ENCODE data around the gene SLC16A11. TPM values are rescaled to one million over a fixed set of nuclear protein-coding genes. Genes with fewer than 3 reads are reported as not detected.
A peak's percentile ranks its signal among the peaks of the same experiment; 100 is the strongest.
"Not testable (repeated sequence)": the region's sequence is repeated elsewhere in the genome, so short reads cannot be mapped to it uniquely, and the experiment has no call there.

SLC16A11 gene
- total RNA-seq, 5 donors from 2014 or later (not counting 1 experiment from before 2014, with no cell fraction given) = 1.4 to 2.2 (median 1.8) TPM

DNA sequence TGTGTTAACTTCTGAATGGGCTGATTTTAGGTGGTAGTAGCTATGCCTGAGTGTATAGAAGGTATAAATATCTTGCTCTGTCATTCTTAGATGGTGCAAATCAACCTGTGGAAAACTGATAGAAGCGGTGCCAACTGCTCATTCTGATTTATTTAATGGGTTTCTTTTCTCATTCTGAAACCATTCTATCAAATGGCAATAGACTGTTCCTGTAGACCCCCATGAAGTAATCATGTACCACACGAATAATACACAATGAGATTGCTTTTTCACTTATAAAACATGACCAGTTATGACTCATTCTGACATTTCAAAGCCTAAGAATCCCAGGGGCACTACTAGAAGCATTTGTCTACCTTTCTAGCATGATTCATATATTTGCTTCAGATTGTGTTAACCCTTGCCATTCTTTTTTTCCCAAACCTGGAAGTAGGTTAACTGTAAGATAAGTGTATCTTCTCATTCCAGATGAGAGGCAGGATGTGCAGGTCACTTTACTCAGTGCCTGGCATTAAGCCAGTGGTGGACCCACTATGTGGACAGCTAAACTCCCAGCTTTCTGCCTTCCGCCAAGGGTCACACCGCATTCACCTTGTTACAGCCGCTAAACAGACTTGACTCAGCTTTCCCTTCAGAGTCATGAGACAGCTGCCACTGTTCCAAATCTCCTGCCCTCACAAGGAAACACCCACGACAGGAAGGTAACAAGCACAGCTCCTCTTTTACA, 16.4 kb upstream of the SLC16A11 start:
- ATAC-seq (replicated peaks in 1 of 4) = peak in 1 of 4 experiments; percentile 43
- Mint-ChIP-seq H3K27ac (no peak overlapping the region), H3K4me1 (peaks cover 5 to 6% (median 5%) of the 10 kb centered on the region in 3 donors)

DNA sequence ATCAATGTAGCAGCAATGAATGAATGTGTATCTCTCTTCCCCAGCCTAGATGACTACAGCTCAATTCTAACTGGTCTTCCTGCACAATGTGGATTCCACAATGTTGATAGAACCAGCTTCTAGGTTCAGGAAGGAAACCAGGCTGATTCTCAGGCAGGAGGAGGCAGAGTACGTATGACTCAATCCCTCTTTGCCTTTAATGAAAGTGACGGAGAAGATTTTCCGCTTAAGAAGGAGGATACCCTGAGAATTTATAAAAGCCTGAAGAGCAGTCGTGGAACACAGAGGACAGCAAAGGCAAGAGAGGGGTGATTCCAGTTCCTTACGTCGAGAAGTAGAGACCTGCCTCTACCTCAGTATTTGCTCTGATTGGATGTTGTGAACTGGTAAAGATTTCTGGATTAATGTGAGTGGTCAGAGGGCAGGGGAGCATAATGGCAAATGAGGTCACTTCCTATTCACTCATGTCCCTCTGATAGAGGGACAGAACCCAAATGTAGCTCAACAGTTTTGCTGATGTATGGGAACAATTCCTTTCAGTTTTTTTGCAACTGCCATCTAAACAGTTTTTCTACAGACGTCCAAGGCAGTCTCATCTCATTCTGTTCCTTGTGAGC, 15.0 kb upstream of the SLC16A11 start:
- POLR2A ChIA-PET = no interaction called here
- peaks cover 0 to 8% of the 10 kb centered on the region in 2 experiments for H3K27me3 ChIP-seq (replicated peaks in 1 of 2; ENCODE audit: control insufficient read depth in 2 of 2, extremely low read depth in 1 of 2, insufficient read depth in 2 of 2, low read length in 1 of 2)
- H3K4me1 ChIP-seq (ENCODE audit: control insufficient read depth in 1 of 2, extremely low read depth in 1 of 2, insufficient read depth in 2 of 2, low read length in 2 of 2) = no peaks in the 10 kb centered on the region
- H3K27ac Mint-ChIP-seq = no peak overlapping the region
- peaks cover 13 to 14% of the 10 kb centered on the region in 2 donors for H3K27me3 Mint-ChIP-seq
- CTCF ChIA-PET = interaction anchor here in 1 of 2 donors (0.6 kb wide), 3 partner anchors 11 to 46 kb away, joined by 3 to 5 read pairs (median 3); no protein-coding TSS in a partner anchor
- ATAC-seq (replicated peaks in 1 of 4) (no peak), DNase-seq (no peak)
- H3K36me3 Mint-ChIP-seq = no peaks in the 10 kb centered on the region
- H3K9me3 ChIP-seq = no peaks in the 10 kb centered on the region
- peaks cover 5 to 6% (median 5%) of the 10 kb centered on the region in 3 donors for H3K4me1 Mint-ChIP-seq
- no peak overlapping the region for H3K4me3 Mint-ChIP-seq
- no peak overlapping the region for H3K27ac ChIP-seq (ENCODE audit: low read length)
- WGBS (ENCODE audit: insufficient coverage) = 70% methylated on average over 7 of the region's 7 CpGs
- H3K4me3 ChIP-seq (ENCODE audit: control insufficient read depth in 1 of 2, extremely low read depth in 1 of 2, low read length in 1 of 2) = no peak overlapping the region
- H3K36me3 ChIP-seq (ENCODE audit: control insufficient read depth in 2 of 2, extremely low read depth in 1 of 2, insufficient read depth in 1 of 2, low read length in 1 of 2) = no peaks in the 10 kb centered on the region
- H3K9me3 Mint-ChIP-seq = no peaks in the 10 kb centered on the region

More for the DNA sequence above, 16.4 kb upstream of the SLC16A11 start:
- POLR2A ChIA-PET = no interaction called here
- Histone ChIP-seq H3K4me1 (ENCODE audit: control insufficient read depth in 1 of 2, extremely low read depth in 1 of 2, insufficient read depth in 2 of 2, low read length in 2 of 2) (no peaks in the 10 kb centered on the region), H3K4me3 (ENCODE audit: control insufficient read depth in 1 of 2, extremely low read depth in 1 of 2, low read length in 1 of 2) (no peak overlapping the region), H3K27me3 (replicated peaks in 1 of 2; ENCODE audit: control insufficient read depth in 2 of 2, extremely low read depth in 1 of 2, insufficient read depth in 2 of 2, low read length in 1 of 2) (peaks cover 0 to 12% of the 10 kb centered on the region in 2 experiments), H3K27ac (ENCODE audit: low read length) (no peak overlapping the region), H3K9me3 (no peaks in the 10 kb centered on the region), H3K36me3 (ENCODE audit: control insufficient read depth in 2 of 2, extremely low read depth in 1 of 2, insufficient read depth in 1 of 2, low read length in 1 of 2) (no peaks in the 10 kb centered on the region)
- Mint-ChIP-seq H3K36me3 (no peaks in the 10 kb centered on the region), H3K27me3 (peaks cover 15 to 17% of the 10 kb centered on the region in 2 donors), H3K4me3 (no peak overlapping the region), H3K9me3 (no peaks in the 10 kb centered on the region)
- CTCF ChIA-PET = interaction anchor here in 1 of 2 donors (0.5 to 0.8 kb wide), 2 partner anchors 21 to 73 kb away, joined by 3 to 4 read pairs; no protein-coding TSS in a partner anchor
- WGBS (ENCODE audit: insufficient coverage) = 43% methylated on average over 2 of the region's 6 CpGs
- DNase-seq = no peak

DNA sequence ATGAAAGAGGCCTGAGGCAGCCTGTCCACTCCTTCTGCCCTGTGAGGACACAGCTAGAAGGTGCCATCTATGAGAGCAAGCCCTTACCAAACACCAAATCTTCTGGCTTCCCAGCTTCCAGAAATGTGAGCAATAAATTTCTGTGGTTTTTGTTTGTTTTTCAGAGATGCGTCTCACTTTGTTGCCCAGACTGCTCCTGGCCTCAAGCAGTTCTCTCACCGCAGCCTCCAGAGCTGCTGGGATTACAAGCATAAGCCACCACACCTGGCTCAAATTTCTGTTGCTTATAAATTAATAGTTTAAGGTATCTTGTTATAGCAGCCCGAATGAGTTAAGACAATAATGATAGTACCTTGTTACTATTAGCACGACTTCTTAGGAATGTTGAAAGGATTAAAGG, 12.5 kb upstream of the SLC16A11 start:
- no peaks in the 10 kb centered on the region for H3K9me3 ChIP-seq
- H3K27me3 Mint-ChIP-seq = peaks cover 0 to 3% of the 10 kb centered on the region in 2 donors
- H3K4me3 ChIP-seq (ENCODE audit: control insufficient read depth in 1 of 2, extremely low read depth in 1 of 2, low read length in 1 of 2) = no peak overlapping the region
- WGBS (ENCODE audit: insufficient coverage) = no CpG with 5 or more reads among the region's 4 CpGs
- H3K27ac Mint-ChIP-seq = no peak overlapping the region
- H3K36me3 ChIP-seq (ENCODE audit: control insufficient read depth in 2 of 2, extremely low read depth in 1 of 2, insufficient read depth in 1 of 2, low read length in 1 of 2) = no peaks in the 10 kb centered on the region
- no peaks in the 10 kb centered on the region for H3K36me3 Mint-ChIP-seq
- peaks cover 0 to 4% of the 10 kb centered on the region in 2 experiments for H3K4me1 ChIP-seq (ENCODE audit: control insufficient read depth in 1 of 2, extremely low read depth in 1 of 2, insufficient read depth in 2 of 2, low read length in 2 of 2)
- ATAC-seq (replicated peaks in 1 of 4) = no peak
- ChIA-PET CTCF (interaction anchor here in 1 of 2 donors (0.7 kb wide), 1 partner anchor 69 kb away, joined by 5 read pairs; no protein-coding TSS in a partner anchor), POLR2A (no interaction called here)
- H3K27ac ChIP-seq (ENCODE audit: low read length) = no peak overlapping the region
- DNase-seq = no peak
- H3K27me3 ChIP-seq (replicated peaks in 1 of 2; ENCODE audit: control insufficient read depth in 2 of 2, extremely low read depth in 1 of 2, insufficient read depth in 2 of 2, low read length in 1 of 2) = peaks cover 0 to 9% of the 10 kb centered on the region in 2 experiments
- no peak overlapping the region for H3K4me3 Mint-ChIP-seq
- no peaks in the 10 kb centered on the region for H3K9me3 Mint-ChIP-seq
- peaks cover 7 to 12% (median 10%) of the 10 kb centered on the region in 3 donors for H3K4me1 Mint-ChIP-seq

DNA sequence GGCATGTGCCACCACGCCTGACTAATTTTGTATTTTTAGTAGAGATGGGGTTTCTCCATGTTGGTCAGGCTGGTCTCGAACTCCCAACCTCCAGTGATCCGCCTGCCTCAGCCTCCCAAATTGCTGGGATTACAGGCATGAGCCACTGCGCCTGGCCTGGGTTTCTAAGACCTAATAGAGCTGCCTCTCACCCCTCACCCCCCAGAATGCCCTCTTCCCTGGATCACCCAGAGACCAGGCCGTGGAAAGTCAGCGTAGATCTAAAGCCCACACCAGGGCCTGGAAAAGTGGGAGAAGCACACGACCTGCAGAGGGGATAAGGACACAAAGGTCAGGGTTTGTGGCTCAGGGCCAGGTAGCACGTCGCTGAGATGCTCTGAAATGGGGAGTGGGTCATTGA, 6.7 kb upstream of the SLC16A11 start:
- H3K27me3 ChIP-seq (replicated peaks in 1 of 2; ENCODE audit: control insufficient read depth in 2 of 2, extremely low read depth in 1 of 2, insufficient read depth in 2 of 2, low read length in 1 of 2); H3K4me3 ChIP-seq (ENCODE audit: control insufficient read depth in 1 of 2, extremely low read depth in 1 of 2, low read length in 1 of 2); H3K9me3 ChIP-seq; H3K36me3 ChIP-seq (ENCODE audit: control insufficient read depth in 2 of 2, extremely low read depth in 1 of 2, insufficient read depth in 1 of 2, low read length in 1 of 2); H3K4me3 Mint-ChIP-seq; ATAC-seq (replicated peaks in 1 of 4); DNase-seq; H3K9me3 Mint-ChIP-seq; H3K36me3 Mint-ChIP-seq; POLR2A ChIA-PET; H3K27ac Mint-ChIP-seq; H3K27me3 Mint-ChIP-seq; H3K27ac ChIP-seq (ENCODE audit: low read length): not testable (repeated sequence)
- peaks cover 12 to 21% of the 10 kb centered on the region in 2 experiments for H3K4me1 ChIP-seq (ENCODE audit: control insufficient read depth in 1 of 2, extremely low read depth in 1 of 2, insufficient read depth in 2 of 2, low read length in 2 of 2)
- H3K4me1 Mint-ChIP-seq = peaks cover 21 to 29% (median 27%) of the 10 kb centered on the region in 3 donors
- CTCF ChIA-PET = interaction anchor here (1.1 to 2.8 kb wide), 2 partner anchors 83 to 86 kb away, joined by 3 to 12 read pairs; no protein-coding TSS in a partner anchor
- WGBS (ENCODE audit: insufficient coverage) = 82% methylated on average over 8 of the region's 9 CpGs

DNA sequence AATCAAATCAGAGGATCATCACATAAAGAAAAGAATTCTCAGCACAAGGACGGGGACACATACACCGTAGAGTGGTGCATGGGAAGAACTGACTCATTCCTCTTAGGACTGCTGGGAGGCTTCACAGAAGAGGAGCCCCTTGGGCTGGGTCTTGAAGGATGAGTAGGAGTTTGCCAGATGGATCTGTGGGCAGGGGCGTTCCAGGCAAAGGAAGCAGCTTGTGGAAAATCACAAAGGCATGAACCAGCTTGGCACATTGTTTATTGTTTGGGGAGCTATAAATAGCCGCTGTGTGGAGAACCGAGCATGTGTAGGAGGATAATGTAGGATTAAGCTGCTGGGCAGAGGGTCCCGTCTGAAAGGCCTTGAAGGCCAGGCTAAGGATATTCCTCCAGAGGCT, 5.1 kb upstream of the SLC16A11 start:
- Histone ChIP-seq H3K9me3 (no peaks in the 10 kb centered on the region), H3K27me3 (replicated peaks in 1 of 2; ENCODE audit: control insufficient read depth in 2 of 2, extremely low read depth in 1 of 2, insufficient read depth in 2 of 2, low read length in 1 of 2) (peaks cover 0 to 9% of the 10 kb centered on the region in 2 experiments), H3K27ac (ENCODE audit: low read length) (no peak overlapping the region), H3K36me3 (ENCODE audit: control insufficient read depth in 2 of 2, extremely low read depth in 1 of 2, insufficient read depth in 1 of 2, low read length in 1 of 2) (no peaks in the 10 kb centered on the region), H3K4me3 (ENCODE audit: control insufficient read depth in 1 of 2, extremely low read depth in 1 of 2, low read length in 1 of 2) (no peak overlapping the region), H3K4me1 (ENCODE audit: control insufficient read depth in 1 of 2, extremely low read depth in 1 of 2, insufficient read depth in 2 of 2, low read length in 2 of 2) (peaks cover 12 to 25% of the 10 kb centered on the region in 2 experiments)
- 100% methylated on average over 1 of the region's 6 CpGs for WGBS (ENCODE audit: insufficient coverage)
- no peaks in the 10 kb centered on the region for H3K36me3 Mint-ChIP-seq
- ChIA-PET CTCF (interaction anchor here in 1 of 2 donors (0.9 kb wide), 1 partner anchor 84 kb away, joined by 3 read pairs; no protein-coding TSS in a partner anchor), POLR2A (no interaction called here)
- peaks cover 23 to 31% (median 30%) of the 10 kb centered on the region in 3 donors for H3K4me1 Mint-ChIP-seq
- DNase-seq (no peak), ATAC-seq (replicated peaks in 1 of 4) (no peak)
- H3K27me3 Mint-ChIP-seq = no peaks in the 10 kb centered on the region
- H3K27ac Mint-ChIP-seq = peak overlapping the region in 1 of 2 donors; percentile 13
- H3K4me3 Mint-ChIP-seq = no peak overlapping the region
- H3K9me3 Mint-ChIP-seq = no peaks in the 10 kb centered on the region

DNA sequence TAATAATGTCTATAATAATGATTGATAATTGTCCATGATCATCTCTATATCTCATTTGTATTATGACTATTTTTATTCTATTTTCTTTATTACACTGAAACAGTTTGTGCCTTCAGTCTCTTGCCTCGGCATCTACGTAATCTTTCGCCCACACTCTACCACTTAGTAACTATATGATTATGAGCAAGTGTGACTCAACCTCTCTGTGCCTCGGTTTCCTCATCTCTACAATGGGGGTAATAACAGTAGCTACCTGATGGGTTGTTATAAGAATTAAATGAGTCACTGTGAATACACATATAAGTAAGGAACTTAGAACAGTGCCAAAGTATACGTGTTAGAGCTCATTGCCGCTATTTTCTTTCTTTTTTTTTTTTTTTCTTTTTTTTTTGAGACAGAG, 3.7 kb upstream of the SLC16A11 start:
- no peaks in the 10 kb centered on the region for H3K9me3 Mint-ChIP-seq
- H3K4me1 Mint-ChIP-seq = peaks cover 25 to 35% (median 31%) of the 10 kb centered on the region in 3 donors
- H3K27me3 ChIP-seq (replicated peaks in 1 of 2; ENCODE audit: control insufficient read depth in 2 of 2, extremely low read depth in 1 of 2, insufficient read depth in 2 of 2, low read length in 1 of 2) = peaks cover 0 to 23% of the 10 kb centered on the region in 2 experiments
- ATAC-seq (replicated peaks in 1 of 4) = no peak
- peak overlapping the region; percentile 69 for H3K27ac ChIP-seq (ENCODE audit: low read length)
- no CpG with 5 or more reads among the region's 6 CpGs for WGBS (ENCODE audit: insufficient coverage)
- ChIA-PET POLR2A (interaction anchor here (0.6 kb wide), 2 partner anchors 91 to 580 kb away, joined by 4 read pairs; no protein-coding TSS in a partner anchor), CTCF (interaction anchor here (0.5 to 3.0 kb wide), 8 partner anchors 11 to 264 kb away, joined by 3 to 42 read pairs (median 5); no protein-coding TSS in a partner anchor)
- H3K36me3 Mint-ChIP-seq = no peaks in the 10 kb centered on the region
- DNase-seq = no peak
- H3K27me3 Mint-ChIP-seq = no peaks in the 10 kb centered on the region
- peak overlapping the region in 1 of 2 donors; percentile 48 for H3K4me3 ChIP-seq (ENCODE audit: control insufficient read depth in 1 of 2, extremely low read depth in 1 of 2, low read length in 1 of 2)
- H3K36me3 ChIP-seq (ENCODE audit: control insufficient read depth in 2 of 2, extremely low read depth in 1 of 2, insufficient read depth in 1 of 2, low read length in 1 of 2) = no peaks in the 10 kb centered on the region
- H3K27ac Mint-ChIP-seq = peak overlapping the region in 1 of 2 donors; percentile 39
- H3K9me3 ChIP-seq = no peaks in the 10 kb centered on the region
- H3K4me3 Mint-ChIP-seq = peak overlapping the region; percentile 45 to 83 (median 79)
- peaks cover 18 to 39% of the 10 kb centered on the region in 2 experiments for H3K4me1 ChIP-seq (ENCODE audit: control insufficient read depth in 1 of 2, extremely low read depth in 1 of 2, insufficient read depth in 2 of 2, low read length in 2 of 2)
